Parathyroid adenoma (tissue), 2 donors: ENCODE data around the gene IL17RD.

Experiments used
- H2AFZ ChIP-seq: fragments of 300-600 bp; sonication (generic); one replicate; pipeline ENCODE4 v1.7.0; 2017; ENCODE audit warnings: antibody characterized with exemption, mild to moderate bottlenecking
- H3K27ac ChIP-seq: fragments of 300-600 bp; sonication (generic); one replicate; pipeline ENCODE4 v1.7.0; 2017
- H3K27me3 ChIP-seq: fragments of 300-600 bp; sonication (generic); one replicate; pipeline ENCODE4 v1.7.0; 2017; ENCODE audit warnings: low read length; ENCODE audit not compliant: control insufficient read depth, insufficient read depth
- H3K36me3 ChIP-seq: fragments of 300-600 bp; sonication (generic); one replicate; pipeline ENCODE4 v1.7.0; 2017; ENCODE audit warnings: low read length; ENCODE audit not compliant: control insufficient read depth, insufficient read depth
- H3K4me1 ChIP-seq: fragments of 300-600 bp; sonication (generic); one replicate; pipeline ENCODE4 v1.7.0; 2017; ENCODE audit warnings: control low read depth
- H3K4me2 ChIP-seq: fragments of 300-600 bp; sonication (generic); one replicate; pipeline ENCODE4 v1.7.0; 2017; ENCODE audit warnings: low read length
- H3K4me3 ChIP-seq: fragments of 300-600 bp; sonication (generic); one replicate; pipeline ENCODE4 v1.7.0; 2017; ENCODE audit warnings: low read depth, low read length
- H3K79me2 ChIP-seq: fragments of 300-600 bp; sonication (generic); one replicate; pipeline ENCODE4 v1.7.0; 2017; ENCODE audit warnings: control low read depth
- H3K9ac ChIP-seq: fragments of 300-600 bp; sonication (generic); one replicate; pipeline ENCODE4 v1.7.0; 2017; ENCODE audit warnings: mild to moderate bottlenecking
- H3K9me3 ChIP-seq: fragments of 300-600 bp; sonication (generic); one replicate; pipeline ENCODE4 v1.7.0; 2017; ENCODE audit warnings: low read length; ENCODE audit not compliant: control insufficient read depth
- CTCF ChIP-seq: fragments of 300-600 bp; sonication (generic); IDR thresholded peaks from one replicate; pipeline ENCODE4 v1.7.0; 2017; ENCODE audit warnings: antibody characterized with exemption, mild to moderate bottlenecking
- donor health status: primary hyperparathyroidism.

The IL17RD gene

GRCh38 chr3:57059411-57059810, 105.7 kb downstream of the IL17RD start:
- Histone ChIP-seq H3K27ac (no peak overlapping the region), H3K79me2 (peaks cover 43% of the 10 kb centered on the region), H2AFZ (no peak overlapping the region), H3K9ac (no peak overlapping the region), H3K36me3 (no peaks in the 10 kb centered on the region), H3K27me3 (no peaks in the 10 kb centered on the region), H3K4me1 (peaks cover 3% of the 10 kb centered on the region), H3K4me3 (no peak overlapping the region), H3K4me2 (no peak overlapping the region), H3K9me3 (no peaks in the 10 kb centered on the region)
- no peak for TF ChIP-seq CTCF

- no peak for TF ChIP-seq CTCF
- H3K27ac ChIP-seq: no peak overlapping the region
Measured at GRCh38 chr3:57057351-57057750, 107.8 kb downstream of the IL17RD start.

GRCh38 chr3:57053122-57053521, 112.0 kb downstream of the IL17RD start:
- Histone ChIP-seq H3K4me3 (no peak overlapping the region), H3K27ac (no peak overlapping the region), H3K79me2 (peaks cover 49% of the 10 kb centered on the region), H3K9ac (no peak overlapping the region), H3K4me2 (no peak overlapping the region), H2AFZ (no peak overlapping the region), H3K36me3 (no peaks in the 10 kb centered on the region), H3K9me3 (no peaks in the 10 kb centered on the region), H3K4me1 (peaks cover 6% of the 10 kb centered on the region), H3K27me3 (no peaks in the 10 kb centered on the region)
- no peak for TF ChIP-seq CTCF

More at GRCh38 chr3:57057351-57057750, 107.8 kb downstream of the IL17RD start:
- no peak overlapping the region for H3K9ac ChIP-seq
- H2AFZ ChIP-seq: no peak overlapping the region
- H3K79me2 ChIP-seq: peaks cover 46% of the 10 kb centered on the region
- no peaks in the 10 kb centered on the region for H3K4me1 ChIP-seq
- no peaks in the 10 kb centered on the region for H3K27me3 ChIP-seq
- no peak overlapping the region for H3K4me2 ChIP-seq
- H3K36me3 ChIP-seq: no peaks in the 10 kb centered on the region
- H3K9me3 ChIP-seq: no peaks in the 10 kb centered on the region
- H3K4me3 ChIP-seq: no peak overlapping the region

- H3K36me3 ChIP-seq: no peaks in the 10 kb centered on the region
- no peaks in the 10 kb centered on the region for H3K27me3 ChIP-seq
- peaks cover 45% of the 10 kb centered on the region for H3K79me2 ChIP-seq
- no peak overlapping the region for H2AFZ ChIP-seq
- no peak overlapping the region for H3K27ac ChIP-seq
- TF ChIP-seq CTCF: no peak
- H3K4me1 ChIP-seq: peaks cover 11% of the 10 kb centered on the region
- no peak overlapping the region for H3K4me3 ChIP-seq
- H3K4me2 ChIP-seq: no peak overlapping the region
- no peak overlapping the region for H3K9ac ChIP-seq
- no peaks in the 10 kb centered on the region for H3K9me3 ChIP-seq
Measured at GRCh38 chr3:57052662-57053061, 112.5 kb downstream of the IL17RD start.

GRCh38 chr3:57048728-57049127, 116.4 kb downstream of the IL17RD start:
- no peak overlapping the region for H3K4me3 ChIP-seq
- peaks cover 30% of the 10 kb centered on the region for H3K4me1 ChIP-seq
- no peak overlapping the region for H2AFZ ChIP-seq
- H3K9ac ChIP-seq: no peak overlapping the region
- no peaks in the 10 kb centered on the region for H3K27me3 ChIP-seq
- peaks cover 41% of the 10 kb centered on the region for H3K79me2 ChIP-seq
- TF ChIP-seq CTCF: no peak
- H3K9me3 ChIP-seq: no peaks in the 10 kb centered on the region
- H3K27ac ChIP-seq: no peak overlapping the region
- no peaks in the 10 kb centered on the region for H3K36me3 ChIP-seq
- H3K4me2 ChIP-seq: no peak overlapping the region
